ENCODE measurements around the gene GAGE12G.
"Not testable (repeated sequence)": the region's sequence is repeated elsewhere in the genome, so short reads cannot be mapped to it uniquely, and the experiment has no call there.

GAGE12G gene, protein sequence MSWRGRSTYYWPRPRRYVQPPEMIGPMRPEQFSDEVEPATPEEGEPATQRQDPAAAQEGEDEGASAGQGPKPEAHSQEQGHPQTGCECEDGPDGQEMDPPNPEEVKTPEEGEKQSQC

DNA sequence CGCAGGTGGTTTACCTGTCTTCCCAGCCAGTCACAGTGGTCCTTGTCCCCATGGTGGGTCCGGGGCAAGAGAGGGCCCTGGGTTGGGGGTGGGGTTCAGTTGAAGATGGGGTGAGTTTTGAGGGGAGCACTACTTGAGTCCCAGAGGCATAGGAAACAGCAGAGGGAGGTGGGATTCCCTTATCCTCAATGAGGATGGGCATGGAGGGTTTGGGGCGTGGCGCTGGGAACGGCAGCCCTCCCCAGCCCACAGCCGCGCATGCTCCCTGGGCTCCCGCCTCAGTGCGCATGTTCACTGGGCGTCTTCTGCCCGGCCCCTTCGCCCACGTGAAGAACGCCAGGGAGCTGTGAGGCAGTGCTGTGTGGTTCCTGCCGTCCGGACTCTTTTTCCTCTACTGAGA, at the start of gene GAGE12G:
TSS of gene GAGE12G (plus strand) at position 301 of the 400 bp plus-strand sequence. CDS start 1,155 bp downstream, outside the sequence.
- DNase-seq: not testable (repeated sequence)

DNA sequence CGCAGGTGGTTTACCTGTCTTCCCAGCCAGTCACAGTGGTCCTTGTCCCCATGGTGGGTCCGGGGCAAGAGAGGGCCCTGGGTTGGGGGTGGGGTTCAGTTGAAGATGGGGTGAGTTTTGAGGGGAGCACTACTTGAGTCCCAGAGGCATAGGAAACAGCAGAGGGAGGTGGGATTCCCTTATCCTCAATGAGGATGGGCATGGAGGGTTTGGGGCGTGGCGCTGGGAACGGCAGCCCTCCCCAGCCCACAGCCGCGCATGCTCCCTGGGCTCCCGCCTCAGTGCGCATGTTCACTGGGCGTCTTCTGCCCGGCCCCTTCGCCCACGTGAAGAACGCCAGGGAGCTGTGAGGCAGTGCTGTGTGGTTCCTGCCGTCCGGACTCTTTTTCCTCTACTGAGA, 38.3 kb upstream of the GAGE12G start, which contains the start of gene GAGE12C:
TSS of gene GAGE12C (plus strand) at position 301 of the 400 bp plus-strand sequence. CDS start 1,155 bp downstream, outside the sequence.
- not testable (repeated sequence) for DNase-seq

DNA sequence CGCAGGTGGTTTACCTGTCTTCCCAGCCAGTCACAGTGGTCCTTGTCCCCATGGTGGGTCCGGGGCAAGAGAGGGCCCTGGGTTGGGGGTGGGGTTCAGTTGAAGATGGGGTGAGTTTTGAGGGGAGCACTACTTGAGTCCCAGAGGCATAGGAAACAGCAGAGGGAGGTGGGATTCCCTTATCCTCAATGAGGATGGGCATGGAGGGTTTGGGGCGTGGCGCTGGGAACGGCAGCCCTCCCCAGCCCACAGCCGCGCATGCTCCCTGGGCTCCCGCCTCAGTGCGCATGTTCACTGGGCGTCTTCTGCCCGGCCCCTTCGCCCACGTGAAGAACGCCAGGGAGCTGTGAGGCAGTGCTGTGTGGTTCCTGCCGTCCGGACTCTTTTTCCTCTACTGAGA, 28.8 kb upstream of the GAGE12G start, which contains the start of gene GAGE12D:
TSS of gene GAGE12D (plus strand) at position 301 of the 400 bp plus-strand sequence. CDS start 1,155 bp downstream, outside the sequence.
- DNase-seq: not testable (repeated sequence)

DNA sequence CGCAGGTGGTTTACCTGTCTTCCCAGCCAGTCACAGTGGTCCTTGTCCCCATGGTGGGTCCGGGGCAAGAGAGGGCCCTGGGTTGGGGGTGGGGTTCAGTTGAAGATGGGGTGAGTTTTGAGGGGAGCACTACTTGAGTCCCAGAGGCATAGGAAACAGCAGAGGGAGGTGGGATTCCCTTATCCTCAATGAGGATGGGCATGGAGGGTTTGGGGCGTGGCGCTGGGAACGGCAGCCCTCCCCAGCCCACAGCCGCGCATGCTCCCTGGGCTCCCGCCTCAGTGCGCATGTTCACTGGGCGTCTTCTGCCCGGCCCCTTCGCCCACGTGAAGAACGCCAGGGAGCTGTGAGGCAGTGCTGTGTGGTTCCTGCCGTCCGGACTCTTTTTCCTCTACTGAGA, 19.2 kb upstream of the GAGE12G start, which contains the start of gene GAGE12E:
TSS of gene GAGE12E (plus strand) at position 301 of the 400 bp plus-strand sequence. CDS start 1,155 bp downstream, outside the sequence.
- DNase-seq: not testable (repeated sequence)

DNA sequence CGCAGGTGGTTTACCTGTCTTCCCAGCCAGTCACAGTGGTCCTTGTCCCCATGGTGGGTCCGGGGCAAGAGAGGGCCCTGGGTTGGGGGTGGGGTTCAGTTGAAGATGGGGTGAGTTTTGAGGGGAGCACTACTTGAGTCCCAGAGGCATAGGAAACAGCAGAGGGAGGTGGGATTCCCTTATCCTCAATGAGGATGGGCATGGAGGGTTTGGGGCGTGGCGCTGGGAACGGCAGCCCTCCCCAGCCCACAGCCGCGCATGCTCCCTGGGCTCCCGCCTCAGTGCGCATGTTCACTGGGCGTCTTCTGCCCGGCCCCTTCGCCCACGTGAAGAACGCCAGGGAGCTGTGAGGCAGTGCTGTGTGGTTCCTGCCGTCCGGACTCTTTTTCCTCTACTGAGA, 9.7 kb upstream of the GAGE12G start, which contains the start of gene GAGE12F:
TSS of gene GAGE12F (plus strand) at position 301 of the 400 bp plus-strand sequence. CDS start 1,155 bp downstream, outside the sequence.
- not testable (repeated sequence) for DNase-seq

DNA sequence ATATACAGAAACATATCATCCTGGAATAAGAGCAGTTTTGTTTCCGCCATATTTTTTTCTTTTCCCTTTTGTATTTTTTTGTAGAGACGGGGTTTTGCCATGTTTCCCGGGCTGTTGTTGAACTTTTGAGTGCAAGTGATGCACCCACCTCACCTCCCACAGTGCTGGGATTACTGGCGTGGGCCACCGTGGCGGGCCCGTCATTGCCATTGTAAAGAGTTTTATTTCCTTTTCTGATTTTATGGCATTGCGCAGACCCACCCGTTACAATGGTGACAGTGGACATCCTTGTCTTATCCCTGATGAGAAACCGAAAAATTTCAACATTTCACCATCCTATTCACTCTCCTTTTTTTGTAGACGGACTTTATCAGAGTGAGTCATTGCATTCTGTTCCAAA, 1.5 kb upstream of the GAGE12G start:
- not testable (repeated sequence) for DNase-seq

DNA sequence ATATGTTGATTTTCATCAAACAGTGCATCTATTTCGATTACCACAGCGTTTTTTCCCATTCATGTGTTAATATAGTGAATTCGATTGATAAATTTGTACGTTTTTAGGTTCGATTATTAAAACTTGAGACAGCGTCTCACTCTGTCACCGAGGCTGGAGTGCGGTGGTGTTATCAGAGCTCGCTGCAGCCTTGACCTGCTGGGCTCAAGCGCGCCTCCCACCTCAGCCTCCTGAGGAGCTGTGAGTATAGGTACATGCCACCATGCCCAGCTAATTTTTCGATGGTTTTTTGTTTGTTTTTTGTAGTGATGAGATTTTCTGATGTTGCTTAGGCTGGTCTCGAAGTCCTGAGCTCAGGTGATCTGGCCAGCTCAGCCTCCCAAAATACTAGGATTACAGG, 1.0 kb upstream of the GAGE12G start:
- not testable (repeated sequence) for DNase-seq

DNA sequence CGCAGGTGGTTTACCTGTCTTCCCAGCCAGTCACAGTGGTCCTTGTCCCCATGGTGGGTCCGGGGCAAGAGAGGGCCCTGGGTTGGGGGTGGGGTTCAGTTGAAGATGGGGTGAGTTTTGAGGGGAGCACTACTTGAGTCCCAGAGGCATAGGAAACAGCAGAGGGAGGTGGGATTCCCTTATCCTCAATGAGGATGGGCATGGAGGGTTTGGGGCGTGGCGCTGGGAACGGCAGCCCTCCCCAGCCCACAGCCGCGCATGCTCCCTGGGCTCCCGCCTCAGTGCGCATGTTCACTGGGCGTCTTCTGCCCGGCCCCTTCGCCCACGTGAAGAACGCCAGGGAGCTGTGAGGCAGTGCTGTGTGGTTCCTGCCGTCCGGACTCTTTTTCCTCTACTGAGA, 9.4 kb downstream of the GAGE12G start, which contains the start of gene GAGE12H:
TSS of gene GAGE12H (plus strand) at position 301 of the 400 bp plus-strand sequence. CDS start 1,155 bp downstream, outside the sequence.
- not testable (repeated sequence) for DNase-seq

DNA sequence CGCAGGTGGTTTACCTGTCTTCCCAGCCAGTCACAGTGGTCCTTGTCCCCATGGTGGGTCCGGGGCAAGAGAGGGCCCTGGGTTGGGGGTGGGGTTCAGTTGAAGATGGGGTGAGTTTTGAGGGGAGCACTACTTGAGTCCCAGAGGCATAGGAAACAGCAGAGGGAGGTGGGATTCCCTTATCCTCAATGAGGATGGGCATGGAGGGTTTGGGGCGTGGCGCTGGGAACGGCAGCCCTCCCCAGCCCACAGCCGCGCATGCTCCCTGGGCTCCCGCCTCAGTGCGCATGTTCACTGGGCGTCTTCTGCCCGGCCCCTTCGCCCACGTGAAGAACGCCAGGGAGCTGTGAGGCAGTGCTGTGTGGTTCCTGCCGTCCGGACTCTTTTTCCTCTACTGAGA, 19.0 kb downstream of the GAGE12G start, which contains the start of gene GAGE2A:
TSS of gene GAGE2A (plus strand) at position 301 of the 400 bp plus-strand sequence. CDS start 1,155 bp downstream, outside the sequence.
- not testable (repeated sequence) for DNase-seq

DNA sequence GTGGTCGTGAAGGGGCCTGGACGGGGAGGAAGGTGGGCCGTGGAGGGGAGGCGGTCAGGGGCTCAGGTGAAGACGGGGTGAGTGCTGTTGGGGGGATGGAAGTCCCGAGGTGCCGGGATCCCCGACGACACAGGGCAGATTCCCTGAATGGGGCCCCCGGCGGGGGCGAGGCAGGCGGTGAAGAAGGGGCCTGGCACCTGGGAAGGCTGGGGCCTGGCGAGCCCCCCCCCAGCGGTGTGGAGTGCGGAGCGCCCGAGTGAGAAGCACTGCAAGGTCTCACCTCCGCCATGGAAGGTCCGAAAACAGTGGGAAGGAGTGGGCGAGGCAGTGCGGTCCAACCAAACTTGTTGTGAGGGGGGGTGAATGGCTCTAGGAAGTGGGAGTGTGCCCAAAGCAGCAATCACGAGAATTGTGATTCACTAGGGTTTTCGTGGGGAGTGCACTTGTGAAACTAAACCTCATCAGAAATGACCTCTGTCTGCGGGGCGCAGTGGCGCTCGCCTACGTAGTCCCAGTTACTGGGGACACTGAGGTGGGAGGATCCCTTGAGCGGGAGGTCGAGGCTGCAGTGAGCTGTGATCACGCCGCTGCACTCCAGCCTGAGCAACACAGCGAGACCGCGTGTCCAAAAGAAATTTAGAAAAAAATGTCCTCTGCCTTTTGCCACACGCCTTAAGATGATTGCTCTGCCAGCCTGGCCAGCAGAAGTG, 19.7 kb downstream of the GAGE12G start:
- peak; percentile 1 for DNase-seq

DNA sequence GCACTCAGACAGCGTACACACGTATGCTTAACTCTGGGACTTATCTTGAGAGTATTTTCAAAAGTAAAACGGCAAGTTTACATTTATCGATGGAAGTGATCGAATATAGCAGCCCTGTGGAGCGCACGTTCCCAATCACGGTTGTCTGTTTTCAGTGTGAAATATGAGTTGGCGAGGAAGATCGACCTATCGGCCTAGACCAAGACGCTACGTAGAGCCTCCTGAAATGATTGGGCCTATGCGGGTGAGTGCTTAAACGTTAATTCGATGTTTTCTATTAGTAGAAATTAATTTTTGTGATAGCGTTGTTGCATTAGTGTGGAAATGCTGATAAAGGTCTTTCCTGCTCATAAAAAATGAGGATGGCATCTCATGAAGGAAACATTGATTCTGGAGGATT, 20.3 kb downstream of the GAGE12G start:
- not testable (repeated sequence) for DNase-seq

DNA sequence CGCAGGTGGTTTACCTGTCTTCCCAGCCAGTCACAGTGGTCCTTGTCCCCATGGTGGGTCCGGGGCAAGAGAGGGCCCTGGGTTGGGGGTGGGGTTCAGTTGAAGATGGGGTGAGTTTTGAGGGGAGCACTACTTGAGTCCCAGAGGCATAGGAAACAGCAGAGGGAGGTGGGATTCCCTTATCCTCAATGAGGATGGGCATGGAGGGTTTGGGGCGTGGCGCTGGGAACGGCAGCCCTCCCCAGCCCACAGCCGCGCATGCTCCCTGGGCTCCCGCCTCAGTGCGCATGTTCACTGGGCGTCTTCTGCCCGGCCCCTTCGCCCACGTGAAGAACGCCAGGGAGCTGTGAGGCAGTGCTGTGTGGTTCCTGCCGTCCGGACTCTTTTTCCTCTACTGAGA, 28.5 kb downstream of the GAGE12G start, which contains the start of gene GAGE1:
TSS of gene GAGE1 (plus strand) at position 301 of the 400 bp plus-strand sequence. CDS start 1,155 bp downstream, outside the sequence.
- DNase-seq: not testable (repeated sequence)

DNA sequence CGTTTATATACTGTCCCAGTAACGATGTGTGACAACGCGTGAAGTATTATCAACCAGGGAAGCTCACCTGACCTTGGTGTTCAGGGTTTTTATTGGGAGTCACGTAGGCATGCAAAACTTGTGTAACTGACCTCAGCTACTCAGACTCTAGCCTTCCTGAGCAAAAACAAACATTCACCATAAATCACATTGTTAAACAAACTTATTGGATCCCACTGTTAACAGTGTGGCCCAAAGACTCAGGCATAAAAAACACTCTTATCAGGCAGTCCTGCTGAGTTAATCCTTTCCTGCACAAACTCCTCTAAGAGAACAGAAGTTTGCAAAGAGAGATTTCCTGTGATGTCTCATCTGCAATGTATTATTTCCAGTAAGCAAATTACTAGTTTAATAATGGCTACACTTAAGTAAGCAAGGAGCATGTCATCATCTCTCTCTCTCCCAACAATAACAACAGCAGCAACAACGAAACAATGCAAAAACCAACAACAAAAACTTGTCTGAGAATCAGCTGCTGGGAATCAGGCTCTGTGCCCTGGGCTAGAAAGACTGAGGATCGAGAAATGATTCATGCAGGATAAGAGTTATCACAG, 40.6 kb downstream of the GAGE12G start:
- no peak for DNase-seq

DNA sequence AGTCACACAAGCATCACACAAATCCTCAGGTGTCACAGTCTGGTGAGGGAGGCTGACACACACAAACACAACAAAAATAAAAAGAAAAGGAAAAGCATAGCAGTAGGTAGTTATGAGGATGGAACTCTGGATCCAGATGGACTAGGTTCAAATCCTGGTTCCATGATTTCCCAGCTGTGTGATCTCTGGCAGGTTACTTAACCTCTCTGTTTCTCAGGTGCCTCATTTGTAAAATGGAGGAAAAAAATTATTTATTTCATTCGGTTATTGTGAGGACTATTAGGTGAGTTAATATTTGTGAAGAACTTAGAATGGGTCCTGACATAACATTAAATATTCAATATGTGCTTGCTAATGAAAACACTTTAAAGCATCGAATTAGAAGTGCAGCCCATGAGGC, 48.4 kb downstream of the GAGE12G start:
- DNase-seq: no peak
